GM12878 (cell line): Measurements from ENCODE around the gene RAD51B. TPM values are rescaled to one million over a fixed set of nuclear protein-coding genes. Genes with fewer than 3 reads are reported as not detected.

Experiments used
- ELK1 ChIP-seq: IDR thresholded peaks from 2 replicates; pipeline ENCODE4 v1.6.1; 2012; ENCODE audit warnings: low read depth, low read length, improper control_type of control experiment
- EP300 ChIP-seq, 2 experiments: fragments of 150-350 bp in 1 of 2; IDR thresholded peaks; 2 replicates each; pipeline ENCODE4 v1.6.1; 2011 to 2012; ENCODE audit warnings: low read depth in 2 of 2, low read length in 2 of 2, borderline replicate concordance in 1 of 2, improper control_type of control experiment in 1 of 2, inconsistent platforms in 1 of 2; ENCODE audit not compliant: control insufficient read depth in 1 of 2
- FOXK2 ChIP-seq: fragments of 450-650 bp; IDR thresholded peaks from 2 replicates; pipeline ENCODE4 v1.6.1; 2017; ENCODE audit warnings: mild to moderate bottlenecking, moderate library complexity
- JUNB ChIP-seq: IDR thresholded peaks from 2 replicates; pipeline ENCODE4 v1.6.1; 2016; ENCODE audit warnings: antibody characterized with exemption, mild to moderate bottlenecking
- NR2F1 ChIP-seq: fragments of 450-650 bp; conservative IDR thresholded peaks from 2 replicates; pipeline ENCODE4 v1.6.1; 2017; ENCODE audit warnings: mild to moderate bottlenecking
- RELB ChIP-seq: fragments of 450-650 bp; IDR thresholded peaks from 2 replicates; pipeline ENCODE4 v1.6.1; 2017; ENCODE audit warnings: low read depth, mild to moderate bottlenecking, moderate library complexity
- ZNF622 ChIP-seq: fragments of 450-650 bp; IDR thresholded peaks from 2 replicates; pipeline ENCODE4 v1.6.1; 2017; ENCODE audit warnings: mild to moderate bottlenecking, inconsistent platforms
- polyA plus RNA-seq, 11 experiments: library from polyadenylated mRNA; depleted of rRNA in 4 of 11; unstranded in 6 of 11; stranded (reverse) in 5 of 11; fragments of >200 nt; fragmentation: Nextera tagmentation in 4 of 11; fragmentation: Illumina TruSeq in 1 of 11; extraction: Ambion mirVana in 4 of 11; extraction: Trizol in 1 of 11; gene quantifications; 1 replicate in 1 of 11; 2 replicates in 10 of 11; pipeline versions ENCODE4 v1.2.1 to v1.2.3, GENCODE V29; 2011 to 2016; ENCODE audit warnings: inconsistent platforms in 2 of 11, missing spikeins in 2 of 11, low read depth in 1 of 11
- total RNA-seq, 4 experiments: library from RNA; depleted of rRNA in 3 of 4; stranded (reverse); fragments of >200 nt in 3 of 4; fragmentation: Illumina TruSeq in 1 of 4; extraction: Trizol in 1 of 4; gene quantifications; 2 replicates each; pipeline versions ENCODE4 v1.2.1 to v1.2.3, GENCODE V29; 2013 to 2021
- TF ChIP-seq, protein P1 (sequence below): fragments of 450-650 bp; IDR thresholded peaks from 2 replicates; pipeline ENCODE4 v1.6.1; 2017; ENCODE audit warnings: mild to moderate bottlenecking, moderate library complexity

The RAD51B gene
- total and polyA plus RNA-seq, 10 of the 15 experiments (the other 5 are each of a cell fraction or from before 2014, with no cell fraction given) = 9.8 to 26.8 (median 21.3) TPM

- TF ChIP-seq, protein P1, sequence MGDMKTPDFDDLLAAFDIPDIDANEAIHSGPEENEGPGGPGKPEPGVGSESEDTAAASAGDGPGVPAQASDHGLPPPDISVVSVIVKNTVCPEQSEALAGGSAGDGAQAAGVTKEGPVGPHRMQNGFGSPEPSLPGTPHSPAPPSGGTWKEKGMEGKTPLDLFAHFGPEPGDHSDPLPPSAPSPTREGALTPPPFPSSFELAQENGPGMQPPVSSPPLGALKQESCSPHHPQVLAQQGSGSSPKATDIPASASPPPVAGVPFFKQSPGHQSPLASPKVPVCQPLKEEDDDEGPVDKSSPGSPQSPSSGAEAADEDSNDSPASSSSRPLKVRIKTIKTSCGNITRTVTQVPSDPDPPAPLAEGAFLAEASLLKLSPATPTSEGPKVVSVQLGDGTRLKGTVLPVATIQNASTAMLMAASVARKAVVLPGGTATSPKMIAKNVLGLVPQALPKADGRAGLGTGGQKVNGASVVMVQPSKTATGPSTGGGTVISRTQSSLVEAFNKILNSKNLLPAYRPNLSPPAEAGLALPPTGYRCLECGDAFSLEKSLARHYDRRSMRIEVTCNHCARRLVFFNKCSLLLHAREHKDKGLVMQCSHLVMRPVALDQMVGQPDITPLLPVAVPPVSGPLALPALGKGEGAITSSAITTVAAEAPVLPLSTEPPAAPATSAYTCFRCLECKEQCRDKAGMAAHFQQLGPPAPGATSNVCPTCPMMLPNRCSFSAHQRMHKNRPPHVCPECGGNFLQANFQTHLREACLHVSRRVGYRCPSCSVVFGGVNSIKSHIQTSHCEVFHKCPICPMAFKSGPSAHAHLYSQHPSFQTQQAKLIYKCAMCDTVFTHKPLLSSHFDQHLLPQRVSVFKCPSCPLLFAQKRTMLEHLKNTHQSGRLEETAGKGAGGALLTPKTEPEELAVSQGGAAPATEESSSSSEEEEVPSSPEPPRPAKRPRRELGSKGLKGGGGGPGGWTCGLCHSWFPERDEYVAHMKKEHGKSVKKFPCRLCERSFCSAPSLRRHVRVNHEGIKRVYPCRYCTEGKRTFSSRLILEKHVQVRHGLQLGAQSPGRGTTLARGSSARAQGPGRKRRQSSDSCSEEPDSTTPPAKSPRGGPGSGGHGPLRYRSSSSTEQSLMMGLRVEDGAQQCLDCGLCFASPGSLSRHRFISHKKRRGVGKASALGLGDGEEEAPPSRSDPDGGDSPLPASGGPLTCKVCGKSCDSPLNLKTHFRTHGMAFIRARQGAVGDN = no peak
- TF ChIP-seq JUNB (no peak), EP300 (IDR thresholded peaks at IDR 0.05; ENCODE audit: borderline replicate concordance in 1 of 2, control insufficient read depth in 1 of 2, low read depth in 2 of 2, low read length in 2 of 2) (no peak), RELB (no peak), ZNF622 (no peak), ELK1 (no peak), NR2F1 (no peak), FOXK2 (no peak)
These were observed 397.4 kb downstream of the RAD51B start (continued) for GRCh38 chr14:68216957-68217356.
